DMS114 treated with DMSO at 0.1 percent for 48 hours (cell line): ENCODE results near the gene CLMN.
"Not testable (repeated sequence)": the region's sequence is repeated elsewhere in the genome, so short reads cannot be mapped to it uniquely, and the experiment has no call there.

Experiments used
- DNase-seq: peaks from one replicate; lab custom pipeline; 2025; ENCODE audit not compliant: unreplicated experiment; lab: John Stamatoyannopoulos, UW

CLMN gene

GRCh38 chr14:95222870-95223398, 96.8 kb downstream of the CLMN start:
- DNase-seq: no peak

GRCh38 chr14:95222151-95222631, 97.5 kb downstream of the CLMN start:
- DNase-seq: no peak

GRCh38 chr14:95221531-95221930, 98.2 kb downstream of the CLMN start:
- DNase-seq: no peak

- DNase-seq: no peak
Observed at GRCh38 chr14:95220663-95221231, 99.0 kb downstream of the CLMN start.

GRCh38 chr14:95218472-95219193, 101.1 kb downstream of the CLMN start:
- DNase-seq: no peak

- DNase-seq: no peak
Observed at GRCh38 chr14:95218006-95218405, 101.7 kb downstream of the CLMN start.

GRCh38 chr14:95217391-95217900, 102.3 kb downstream of the CLMN start:
- no peak for DNase-seq

GRCh38 chr14:95216008-95216407, 103.7 kb downstream of the CLMN start:
- DNase-seq: no peak

GRCh38 chr14:95215094-95215725, 104.5 kb downstream of the CLMN start:
- DNase-seq: no peak

- no peak for DNase-seq
Observed at GRCh38 chr14:95213774-95214173, 105.9 kb downstream of the CLMN start.

- no peak for DNase-seq
Observed at GRCh38 chr14:95211721-95212504, 107.8 kb downstream of the CLMN start.

- no peak for DNase-seq
Observed at GRCh38 chr14:95210699-95211098, 109.0 kb downstream of the CLMN start.

- no peak for DNase-seq
Observed at GRCh38 chr14:95208598-95208997, 111.1 kb downstream of the CLMN start.

GRCh38 chr14:95207475-95208233, 112.1 kb downstream of the CLMN start:
- no peak for DNase-seq

GRCh38 chr14:95206534-95206933, 113.2 kb downstream of the CLMN start:
- no peak for DNase-seq

- no peak for DNase-seq
Observed at GRCh38 chr14:95204705-95205104, 115.0 kb downstream of the CLMN start.

- DNase-seq: not testable (repeated sequence)
Observed at GRCh38 chr14:95201745-95202144, 118.0 kb downstream of the CLMN start.

GRCh38 chr14:95200404-95200803, 119.3 kb downstream of the CLMN start:
- DNase-seq: no peak

- no peak for DNase-seq
Observed at GRCh38 chr14:95199298-95199983, 120.3 kb downstream of the CLMN start.

- DNase-seq: no peak
Observed at GRCh38 chr14:95198320-95198719, 121.4 kb downstream of the CLMN start.
